Activated T-helper 17 cell treated with anti-CD3 and anti-CD28 coated beads, Interleukin-2, amount 50 U/mL, for 72 hours (primary cell): ENCODE data around the gene ACER2. TPM values are rescaled to one million over a fixed set of nuclear protein-coding genes. Genes with fewer than 3 reads are reported as not detected.
"Not testable (repeated sequence)": the region's sequence is repeated elsewhere in the genome, so short reads cannot be mapped to it uniquely, and the experiment has no call there.

ENCODE experiments used
- ATAC-seq: fragments of 150-1000 bp; cut with Tn5 transposase; replicated peaks from 2 replicates; pipeline ENCODE4 v1.10.0; 2021; ENCODE audit warnings: mild to moderate bottlenecking, moderate library complexity
- H3K27ac Mint-ChIP-seq: one replicate; pipeline ENCODE4 v1.8.0; 2022; ENCODE audit warnings: mixed read lengths
- H3K27me3 Mint-ChIP-seq: one replicate; pipeline ENCODE4 v1.8.0; 2022; ENCODE audit warnings: mixed read lengths
- H3K36me3 Mint-ChIP-seq: one replicate; pipeline ENCODE4 v1.8.0; 2022; ENCODE audit warnings: low read depth, mild to moderate bottlenecking, mixed read lengths
- H3K4me1 Mint-ChIP-seq: one replicate; pipeline ENCODE4 v1.8.0; 2022; ENCODE audit warnings: mixed read lengths
- H3K4me3 Mint-ChIP-seq: one replicate; pipeline ENCODE4 v1.8.0; 2022; ENCODE audit warnings: mild to moderate bottlenecking, mixed read lengths
- H3K9me3 Mint-ChIP-seq: one replicate; pipeline ENCODE4 v1.8.0; 2022; ENCODE audit warnings: mixed read lengths
- total RNA-seq, 2 donors: library from RNA; stranded (reverse); gene quantifications; one replicate each; pipeline ENCODE4 v1.2.3, GENCODE V29; 2022

The ACER2 gene
- total RNA-seq, 2 donors from 2014 or later: 2.9 to 3.1 TPM

- Mint-ChIP-seq H3K27me3 (no peaks in the 10 kb centered on the region), H3K27ac (no peak overlapping the region), H3K9me3 (no peaks in the 10 kb centered on the region), H3K4me1 (no peaks in the 10 kb centered on the region), H3K36me3 (peaks cover 18% of the 10 kb centered on the region), H3K4me3 (no peak overlapping the region)
- ATAC-seq: no peak
These were observed 14.4 kb downstream of the ACER2 start for GRCh38 chr9:19423163-19423562.

GRCh38 chr9:19424176-19424779, 15.5 kb downstream of the ACER2 start:
- Mint-ChIP-seq H3K27ac (no peak overlapping the region), H3K4me1 (no peaks in the 10 kb centered on the region), H3K4me3 (no peak overlapping the region), H3K36me3 (peaks cover 18% of the 10 kb centered on the region), H3K9me3 (no peaks in the 10 kb centered on the region), H3K27me3 (no peaks in the 10 kb centered on the region)
- no peak for ATAC-seq

- ATAC-seq: no peak
- Mint-ChIP-seq H3K36me3 (peaks cover 13% of the 10 kb centered on the region), H3K27ac (no peak overlapping the region), H3K27me3 (no peaks in the 10 kb centered on the region), H3K9me3 (no peaks in the 10 kb centered on the region), H3K4me1 (no peaks in the 10 kb centered on the region), H3K4me3 (no peak overlapping the region)
These were observed 20.8 kb downstream of the ACER2 start for GRCh38 chr9:19429595-19429994.

- no peak for ATAC-seq
- Mint-ChIP-seq H3K4me1 (no peaks in the 10 kb centered on the region), H3K27me3 (no peaks in the 10 kb centered on the region), H3K9me3 (no peaks in the 10 kb centered on the region), H3K27ac (no peak overlapping the region), H3K36me3 (peaks cover 11% of the 10 kb centered on the region), H3K4me3 (no peak overlapping the region)
These were observed 21.5 kb downstream of the ACER2 start for GRCh38 chr9:19430201-19430760.

- Mint-ChIP-seq H3K36me3 (peaks cover 4% of the 10 kb centered on the region), H3K4me1 (no peaks in the 10 kb centered on the region), H3K27me3 (no peaks in the 10 kb centered on the region), H3K9me3 (no peaks in the 10 kb centered on the region), H3K4me3 (no peak overlapping the region), H3K27ac (no peak overlapping the region)
- no peak for ATAC-seq
These were observed 22.8 kb downstream of the ACER2 start for GRCh38 chr9:19431361-19432171.

- Mint-ChIP-seq H3K4me1 (no peaks in the 10 kb centered on the region), H3K4me3 (no peak overlapping the region), H3K9me3 (no peaks in the 10 kb centered on the region), H3K36me3 (peaks cover 4% of the 10 kb centered on the region), H3K27ac (no peak overlapping the region), H3K27me3 (no peaks in the 10 kb centered on the region)
- no peak for ATAC-seq
These were observed 23.7 kb downstream of the ACER2 start for GRCh38 chr9:19432473-19432872.

- not testable (repeated sequence) for H3K4me3 Mint-ChIP-seq, H3K9me3 Mint-ChIP-seq, H3K4me1 Mint-ChIP-seq, H3K27me3 Mint-ChIP-seq, H3K36me3 Mint-ChIP-seq, H3K27ac Mint-ChIP-seq, ATAC-seq
These were observed 24.9 kb downstream of the ACER2 start for GRCh38 chr9:19433729-19434128.

GRCh38 chr9:19440376-19440775, 31.6 kb downstream of the ACER2 start:
- Mint-ChIP-seq H3K9me3 (no peaks in the 10 kb centered on the region), H3K4me3 (no peak overlapping the region), H3K4me1 (peaks cover 8% of the 10 kb centered on the region), H3K27ac (peak overlapping the region; percentile 3), H3K36me3 (peaks cover 5% of the 10 kb centered on the region), H3K27me3 (no peaks in the 10 kb centered on the region)
- ATAC-seq: no peak

GRCh38 chr9:19440823-19441580, 32.2 kb downstream of the ACER2 start:
- Mint-ChIP-seq H3K9me3 (no peaks in the 10 kb centered on the region), H3K27ac (peak overlapping the region; percentile 74), H3K36me3 (peaks cover 5% of the 10 kb centered on the region), H3K4me3 (peak overlapping the region; percentile 74), H3K27me3 (no peaks in the 10 kb centered on the region), H3K4me1 (peaks cover 8% of the 10 kb centered on the region)
- ATAC-seq: peak; percentile 21

- H3K27ac Mint-ChIP-seq: peak overlapping the region; percentile 74
- H3K9me3 Mint-ChIP-seq: no peaks in the 10 kb centered on the region
- ATAC-seq: peak; percentile 83
- peaks cover 8% of the 10 kb centered on the region for H3K4me1 Mint-ChIP-seq
- peak overlapping the region; percentile 74 for H3K4me3 Mint-ChIP-seq
- no peaks in the 10 kb centered on the region for H3K27me3 Mint-ChIP-seq
- peaks cover 5% of the 10 kb centered on the region for H3K36me3 Mint-ChIP-seq
These were observed 32.9 kb downstream of the ACER2 start for GRCh38 chr9:19441730-19442129.

- Mint-ChIP-seq H3K36me3 (peaks cover 5% of the 10 kb centered on the region), H3K9me3 (no peaks in the 10 kb centered on the region), H3K27me3 (no peaks in the 10 kb centered on the region), H3K4me1 (peaks cover 8% of the 10 kb centered on the region), H3K4me3 (peak overlapping the region; percentile 74), H3K27ac (peak overlapping the region; percentile 74)
- ATAC-seq: no peak
These were observed 33.4 kb downstream of the ACER2 start for GRCh38 chr9:19442240-19442639.

GRCh38 chr9:19445452-19445851, 36.6 kb downstream of the ACER2 start:
- peaks cover 3% of the 10 kb centered on the region for H3K36me3 Mint-ChIP-seq
- H3K27me3 Mint-ChIP-seq: no peaks in the 10 kb centered on the region
- H3K4me1 Mint-ChIP-seq: peaks cover 8% of the 10 kb centered on the region
- no peak overlapping the region for H3K27ac Mint-ChIP-seq
- no peaks in the 10 kb centered on the region for H3K9me3 Mint-ChIP-seq
- ATAC-seq: no peak
- H3K4me3 Mint-ChIP-seq: no peak overlapping the region

- no peaks in the 10 kb centered on the region for H3K9me3 Mint-ChIP-seq
- H3K4me3 Mint-ChIP-seq: no peak overlapping the region
- H3K27ac Mint-ChIP-seq: no peak overlapping the region
- H3K4me1 Mint-ChIP-seq: peaks cover 6% of the 10 kb centered on the region
- no peak for ATAC-seq
- peaks cover 12% of the 10 kb centered on the region for H3K36me3 Mint-ChIP-seq
- H3K27me3 Mint-ChIP-seq: no peaks in the 10 kb centered on the region
These were observed 37.6 kb downstream of the ACER2 start for GRCh38 chr9:19446361-19446861.

GRCh38 chr9:19451240-19452087, 42.7 kb downstream of the ACER2 start:
- Mint-ChIP-seq H3K36me3 (peaks cover 17% of the 10 kb centered on the region), H3K27me3 (no peaks in the 10 kb centered on the region), H3K9me3 (no peaks in the 10 kb centered on the region), H3K4me3 (no peak overlapping the region), H3K27ac (no peak overlapping the region), H3K4me1 (no peaks in the 10 kb centered on the region)
- no peak for ATAC-seq
